GM10248 (cell line): ENCODE measurements around the gene DNAH3.
"Not testable (repeated sequence)": the region's sequence is repeated elsewhere in the genome, so short reads cannot be mapped to it uniquely, and the experiment has no call there.

Experiments used
- CTCF ChIA-PET: fragments of 300-600 bp; sonication (Branson Sonifier 250); formaldehyde crosslinking; extraction: SDS; loops from one replicate; lab custom pipeline; 2021; ENCODE audit warnings: antibody characterized with exemption; lab: Yijun Ruan, JAX
- POLR2A ChIA-PET: fragments of 350-650 bp; sonication (Branson Sonifier 250); formaldehyde crosslinking; extraction: SDS; loops from one replicate; lab custom pipeline; 2020; ENCODE audit warnings: antibody characterized with exemption; lab: Yijun Ruan, JAX
- DNase-seq: peaks from one replicate; pipeline ENCODE4 v3.0.0; 2012; ENCODE audit errors: extremely low spot score
- CTCF ChIP-seq: IDR thresholded peaks from 2 replicates; pipeline ENCODE4 v1.5.1; 2012; ENCODE audit warnings: mild to moderate bottlenecking, low read depth; ENCODE audit errors: extremely low read depth, missing control alignments, control extremely low read depth

DNAH3 gene

DNA sequence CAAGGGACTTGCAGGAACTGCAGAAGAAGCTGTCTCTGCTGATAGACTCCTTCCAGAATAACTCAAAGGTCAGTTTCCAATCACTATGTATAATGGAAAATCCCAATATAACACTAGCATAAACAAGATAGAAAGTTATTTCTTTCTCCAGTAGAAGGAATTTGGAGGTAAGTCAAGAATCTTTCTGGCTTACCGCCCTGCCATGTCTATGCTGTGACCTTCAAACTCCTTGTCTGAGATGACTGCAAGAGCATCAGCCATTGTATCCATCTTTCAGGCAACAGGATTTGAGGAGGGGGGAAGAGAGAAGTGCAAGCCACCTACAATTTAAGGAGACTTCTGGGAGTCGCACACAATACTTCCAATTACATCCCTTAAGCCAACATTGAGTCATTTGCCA lies 10.6 kb upstream of the DNAH3 start:
- ChIA-PET POLR2A (no interaction called here), CTCF (interaction anchor here (0.8 to 2.3 kb wide), 3 partner anchors 27 to 312 kb away, joined by 3 to 7 read pairs (median 4); no protein-coding TSS in a partner anchor)
- no peak for TF ChIP-seq CTCF
- DNase-seq, result no peak

DNA sequence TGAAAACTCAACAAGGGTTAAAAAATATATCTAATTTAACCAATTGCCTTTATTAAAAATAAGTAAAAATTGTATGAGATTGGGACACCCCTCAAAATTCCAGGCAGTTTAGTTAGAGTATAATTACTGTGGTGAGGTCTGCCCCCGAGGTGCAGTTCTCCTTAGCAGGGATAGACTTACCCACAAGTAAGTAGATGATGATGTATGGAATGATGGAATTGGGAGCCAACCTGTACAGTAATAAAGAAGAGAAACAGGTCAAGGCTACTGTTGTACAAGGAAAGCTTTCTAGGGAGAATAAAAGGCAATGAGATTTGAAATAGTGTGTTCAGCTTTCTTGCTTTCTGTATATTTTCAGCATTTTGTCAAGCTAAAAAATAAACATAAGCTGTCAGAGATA lies 9.6 kb upstream of the DNAH3 start:
- ChIA-PET CTCF (interaction anchor here (0.8 to 2.3 kb wide), 4 partner anchors 28 to 311 kb away, joined by 3 to 7 read pairs (median 4); no protein-coding TSS in a partner anchor), POLR2A (no interaction called here)
- DNase-seq, result no peak
- TF ChIP-seq CTCF, result no peak

DNA sequence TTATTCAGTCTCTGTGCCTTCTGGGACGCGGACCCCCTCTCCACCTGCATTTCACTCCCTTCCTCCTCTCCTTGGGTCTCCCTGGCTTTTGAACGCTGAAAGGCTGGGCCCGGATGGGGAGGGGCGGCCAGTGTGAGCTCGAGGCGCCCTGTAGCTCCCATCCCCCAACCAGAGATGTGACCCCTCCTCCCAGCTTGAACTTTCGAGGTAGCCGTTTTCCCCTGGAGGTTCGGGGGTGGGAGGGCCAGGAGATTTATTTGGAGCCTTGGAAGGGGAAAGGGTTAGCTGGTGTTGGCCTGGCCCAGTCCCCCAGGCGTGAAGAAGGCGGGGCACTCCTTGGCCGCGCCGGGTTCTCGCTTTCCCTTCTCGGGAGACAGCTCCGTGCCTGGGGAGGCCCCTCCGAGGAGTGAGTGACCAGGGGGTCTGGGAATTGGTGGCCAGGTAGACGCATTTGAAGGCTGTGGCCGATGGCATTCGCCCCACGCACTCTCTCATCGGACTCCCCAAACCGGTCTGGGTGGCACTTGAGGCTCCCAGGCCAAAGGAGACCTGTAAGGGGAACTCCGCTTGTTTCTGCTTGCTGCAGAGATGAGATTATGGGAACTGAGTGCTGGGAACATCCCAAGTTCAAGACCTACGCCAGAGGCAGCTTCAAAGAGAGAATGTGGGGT lies 8.8 kb upstream of the DNAH3 start:
- peak; percentile 56 for DNase-seq

DNA sequence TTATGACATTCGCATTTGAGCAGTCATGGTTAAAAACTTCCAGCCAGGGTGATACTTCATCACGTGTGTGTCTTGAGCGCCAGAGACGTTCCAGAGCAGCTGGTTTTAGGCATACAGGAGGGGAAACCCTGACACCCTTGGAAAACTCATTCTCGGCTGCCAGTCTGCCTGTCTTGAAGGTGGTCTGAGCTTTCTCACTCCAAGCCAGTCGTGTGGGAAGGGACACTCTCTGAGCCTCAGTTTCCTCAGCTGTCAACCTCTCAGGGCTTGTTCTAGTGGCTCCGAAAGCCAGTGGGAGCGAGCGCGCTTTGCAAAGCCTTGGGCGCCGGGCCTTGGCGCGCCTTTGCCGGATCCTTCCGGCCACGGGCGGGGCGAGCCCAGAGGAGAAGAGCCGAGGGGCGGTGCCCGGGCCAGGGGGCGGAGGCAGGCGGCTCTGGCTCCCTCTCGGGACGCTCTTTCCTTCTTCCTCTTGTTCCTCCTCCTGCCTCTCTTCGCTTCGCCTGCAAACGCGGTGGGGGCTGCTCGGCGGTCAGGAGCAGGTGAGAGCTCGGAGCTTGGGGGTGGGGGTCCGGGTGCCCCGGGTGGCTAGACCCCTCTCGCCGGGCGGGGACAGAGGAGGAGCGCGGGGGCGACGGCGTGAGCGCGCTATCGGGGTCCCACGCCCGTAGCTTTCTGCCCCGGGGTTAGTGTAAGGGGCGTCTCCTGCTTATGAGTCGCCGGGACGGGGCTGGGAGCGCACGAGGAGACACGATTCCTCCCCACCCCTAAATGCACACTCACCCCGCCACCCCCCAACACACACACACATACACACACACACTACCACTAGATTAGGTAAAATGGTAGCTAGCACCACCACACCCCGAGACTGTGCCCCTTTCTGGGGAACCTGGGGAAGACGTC lies 7.8 kb upstream of the DNAH3 start, which contains the start of gene LDAF1:
LDAF1 (plus strand) TSS at position 467 of the 903 bp plus-strand sequence. CDS start 2,509 bp downstream, outside the sequence.
- ChIA-PET POLR2A (interaction anchor here (0.7 kb wide), 1 partner anchor 362 kb away, joined by 3 read pairs; no protein-coding TSS in a partner anchor), CTCF (interaction anchor here (1.0 to 4.1 kb wide), 8 partner anchors 11 to 1524 kb away, joined by 3 to 16 read pairs (median 4); no protein-coding TSS in a partner anchor)
- TF ChIP-seq CTCF, result no peak
- DNase-seq, result peak; percentile 93

More for the DNA sequence above, 8.8 kb upstream of the DNAH3 start:
- CTCF ChIA-PET, result interaction anchor here (1.1 to 4.1 kb wide), 5 partner anchors 16 to 1518 kb away, joined by 3 to 16 read pairs (median 4); no protein-coding TSS in a partner anchor
- TF ChIP-seq CTCF, result no peak
- POLR2A ChIA-PET, result interaction anchor here (0.7 kb wide), 1 partner anchor 361 kb away, joined by 3 read pairs; no protein-coding TSS in a partner anchor

DNA sequence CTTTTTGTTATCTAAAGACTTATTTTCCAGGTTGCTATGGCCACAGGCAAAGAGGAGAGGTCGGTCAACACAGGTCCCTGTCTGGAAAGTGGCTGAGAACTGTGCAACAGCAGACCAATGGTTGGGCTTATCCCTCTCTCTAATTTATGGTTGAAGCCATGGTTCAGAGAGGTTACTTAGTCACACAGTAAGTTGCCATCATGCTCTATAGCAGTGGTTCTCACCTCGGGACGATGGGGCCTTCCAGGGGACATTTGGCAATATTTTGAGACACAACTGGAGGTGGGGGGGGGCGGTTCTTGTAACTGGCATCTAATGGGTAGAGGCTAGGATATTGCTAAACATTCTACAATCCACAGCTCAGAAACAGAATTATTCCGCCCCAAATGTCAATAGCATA lies 7.0 kb upstream of the DNAH3 start:
- no peak for TF ChIP-seq CTCF
- no peak for DNase-seq
- CTCF ChIA-PET, result interaction anchor here (0.9 to 4.1 kb wide), 13 partner anchors 10 to 1525 kb away, joined by 3 to 16 read pairs (median 3); no protein-coding TSS in a partner anchor
- POLR2A ChIA-PET, result no interaction called here

- CTCF ChIA-PET, result interaction anchor here (0.9 to 4.1 kb wide), 15 partner anchors 8 to 1526 kb away, joined by 3 to 16 read pairs (median 3); no protein-coding TSS in a partner anchor
- peak; percentile 45 for TF ChIP-seq CTCF
- POLR2A ChIA-PET, result no interaction called here
- DNase-seq, result peak; percentile 61
Observed at GRCh38 chr16:21156767-21157467, 6.3 kb upstream of the DNAH3 start.

DNA sequence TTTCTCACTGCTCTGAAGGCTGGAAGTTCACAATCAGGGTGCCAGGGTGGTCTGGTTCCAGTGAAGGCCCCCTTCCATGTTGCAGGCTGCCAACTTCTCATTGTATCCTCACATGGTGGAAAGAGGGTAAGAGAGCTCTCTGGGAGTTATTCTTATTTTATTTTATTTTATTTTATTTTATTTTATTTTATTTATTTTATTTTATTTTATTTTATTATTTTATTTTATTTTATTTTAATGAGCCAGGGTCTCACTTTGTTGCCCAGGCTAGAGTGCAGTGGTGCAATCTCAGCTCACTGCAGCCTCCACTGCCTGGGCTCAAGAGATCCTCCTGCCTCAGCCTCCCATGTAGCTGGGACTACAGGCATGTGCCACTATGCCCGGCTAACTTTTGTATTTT lies 5.4 kb upstream of the DNAH3 start:
- DNase-seq, POLR2A ChIA-PET: not testable (repeated sequence)
- CTCF ChIA-PET, result interaction anchor here (1.0 to 4.1 kb wide), 3 partner anchors 9 to 145 kb away, joined by 3 to 16 read pairs (median 7); no protein-coding TSS in a partner anchor

GRCh38 chr16:21153124-21153729 lies 2.6 kb upstream of the DNAH3 start:
- CTCF ChIA-PET, result interaction anchor here (0.9 kb wide), 1 partner anchor 11 kb away, joined by 3 read pairs; no protein-coding TSS in a partner anchor
- POLR2A ChIA-PET, result interaction anchor here (0.6 kb wide), 1 partner anchor 264 kb away, joined by 5 read pairs; no protein-coding TSS in a partner anchor
- not testable (repeated sequence) for DNase-seq
